H1 (cell line): ENCODE data around the gene CAP2. TPM values are rescaled to one million over a fixed set of nuclear protein-coding genes. Genes with fewer than 3 reads are reported as not detected.

Experiments
- CTCF ChIA-PET: fragments of 300-600 bp; sonication (Branson Sonifier 250); formaldehyde crosslinking; loops from one replicate; lab custom pipeline; 2021; ENCODE audit not compliant: partially characterized antibody; lab: Charles Lee
- POLR2A ChIA-PET: fragments of 300-600 bp; sonication (Branson Sonifier 250); formaldehyde crosslinking; loops from one replicate; lab custom pipeline; 2021; ENCODE audit warnings: inconsistent platforms; ENCODE audit not compliant: partially characterized antibody; lab: Charles Lee
- DNase-seq, 2 experiments: peaks; one replicate each; pipeline versions ENCODE4 v3.0.0 to v3.0.0-alpha.2; 2010 to 2022; ENCODE audit warnings: low spot score in 2 of 2, low read depth in 1 of 2, mixed read lengths in 1 of 2
- FAIRE-seq: peaks from 2 replicates; lab custom pipeline; 2011; peaks lifted over from hg19 to GRCh38; lab: Jason Lieb, UNC
- H2AFZ ChIP-seq: 2 replicates; pipeline ENCODE4 v1.8.1; 2012; ENCODE audit warnings: low read length, inconsistent platforms
- H2AK5ac ChIP-seq: 2 replicates; pipeline ENCODE4 v1.6.1; 2013; ENCODE audit warnings: low read depth, low read length
- H2BK120ac ChIP-seq: replicated peaks from 2 replicates; pipeline ENCODE3; 2013; ENCODE audit warnings: low read depth, low read length, inconsistent platforms
- H2BK12ac ChIP-seq: 2 replicates; pipeline ENCODE4 v1.6.1; 2013; ENCODE audit warnings: low read depth, low read length
- H2BK15ac ChIP-seq: 2 replicates; pipeline ENCODE4 v1.6.1; 2013; ENCODE audit warnings: low read length
- H2BK20ac ChIP-seq: 2 replicates; pipeline ENCODE4 v1.6.1; 2013; ENCODE audit warnings: low read length
- H2BK5ac ChIP-seq: 2 replicates; pipeline ENCODE4 v1.6.1; 2013; ENCODE audit warnings: low read depth, low read length
- H3K14ac ChIP-seq: 2 replicates; pipeline ENCODE4 v1.6.1; 2013; ENCODE audit warnings: inconsistent platforms; ENCODE audit not compliant: insufficient read length
- H3K18ac ChIP-seq: 2 replicates; pipeline ENCODE4 v1.6.1; 2013; ENCODE audit warnings: low read length; ENCODE audit errors: extremely low read depth
- H3K23ac ChIP-seq: 2 replicates; pipeline ENCODE4 v1.6.1; 2013; ENCODE audit warnings: inconsistent platforms; ENCODE audit not compliant: insufficient read length
- H3K23me2 ChIP-seq: 2 replicates; pipeline ENCODE4 v1.6.1; 2013; ENCODE audit warnings: low read depth, low read length
- H3K27ac ChIP-seq: 2 replicates; pipeline ENCODE4 v1.6.1; 2011; ENCODE audit warnings: low read depth, low read length, inconsistent platforms
- H3K27me3 ChIP-seq, 4 experiments: replicated peaks in 1 of 4; 1 replicate in 1 of 4; 2 replicates in 3 of 4; pipeline versions ENCODE4 v1.6.1 to v1.8.1; 2011 to 2013; ENCODE audit warnings: low read length in 3 of 4, mild to moderate bottlenecking in 3 of 4, inconsistent platforms in 2 of 4, mixed read lengths in 2 of 4, moderate library complexity in 1 of 4; ENCODE audit not compliant: control insufficient read depth in 3 of 4, insufficient read depth in 3 of 4; ENCODE audit errors: extremely low read depth in 1 of 4
- H3K36me3 ChIP-seq, 4 experiments: 2 replicates each; pipeline versions ENCODE4 v1.6.1 to v1.8.1; 2011 to 2013; ENCODE audit warnings: mild to moderate bottlenecking in 4 of 4, low read length in 3 of 4, moderate library complexity in 2 of 4, control low read depth in 1 of 4, inconsistent platforms in 1 of 4; ENCODE audit not compliant: insufficient read depth in 4 of 4, control insufficient read depth in 2 of 4
- H3K4ac ChIP-seq: replicated peaks from 2 replicates; pipeline ENCODE3; 2013; ENCODE audit warnings: low read length, low read depth, mixed read lengths, inconsistent platforms; ENCODE audit not compliant: insufficient read length
- H3K4me1 ChIP-seq, 4 experiments: replicated peaks in 1 of 4; 1 replicate in 1 of 4; 2 replicates in 3 of 4; pipeline versions ENCODE4 v1.6.1 to v1.8.1; 2011 to 2013; ENCODE audit warnings: low read length in 3 of 4, inconsistent platforms in 2 of 4, mixed read lengths in 1 of 4; ENCODE audit not compliant: insufficient read depth in 4 of 4, control insufficient read depth in 3 of 4
- H3K4me2 ChIP-seq, 2 experiments: 2 replicates each; pipeline versions ENCODE4 v1.6.1 to v1.8.1; 2011 to 2013; ENCODE audit warnings: low read depth in 2 of 2, low read length in 2 of 2, control low read depth in 1 of 2, inconsistent platforms in 1 of 2, mild to moderate bottlenecking in 1 of 2; ENCODE audit not compliant: insufficient read depth in 1 of 2
- H3K4me3 ChIP-seq, 4 experiments: fragments of 200-600, 300-600 bp in 1 of 4; sonication (generic), shearing (Covaris generic), sonication (Bioruptor Twin) in 1 of 4; 2 replicates each; pipeline versions ENCODE4 v1.5.1 to v1.8.1; 2011 to 2016; ENCODE audit warnings: low read length in 4 of 4, low read depth in 3 of 4, control low read depth in 2 of 4, inconsistent platforms in 2 of 4, mild to moderate bottlenecking in 2 of 4, mixed read lengths in 1 of 4, moderate library complexity in 1 of 4; ENCODE audit not compliant: insufficient read depth in 2 of 4; ENCODE audit errors: extremely low read depth in 1 of 4
- H3K56ac ChIP-seq: replicated peaks from 2 replicates; pipeline ENCODE3; 2013; ENCODE audit warnings: low read depth, mild to moderate bottlenecking, mixed read lengths, low read length, inconsistent platforms; ENCODE audit not compliant: insufficient read length
- H3K79me1 ChIP-seq: 2 replicates; pipeline ENCODE4 v1.6.1; 2013; ENCODE audit warnings: low read depth, low read length, control low read depth
- H3K79me2 ChIP-seq, 2 experiments: 2 replicates each; pipeline versions ENCODE4 v1.6.1 to v1.8.1; 2012 to 2013; ENCODE audit warnings: low read length in 2 of 2, mild to moderate bottlenecking in 2 of 2, inconsistent platforms in 1 of 2; ENCODE audit not compliant: insufficient read depth in 2 of 2, control insufficient read depth in 1 of 2
- H3K9ac ChIP-seq, 4 experiments: replicated peaks in 1 of 4; 1 replicate in 1 of 4; 2 replicates in 3 of 4; pipeline versions ENCODE4 v1.6.1 to v1.8.1; 2011 to 2013; ENCODE audit warnings: low read depth in 3 of 4, low read length in 3 of 4, control low read depth in 2 of 4, mild to moderate bottlenecking in 2 of 4, moderate library complexity in 2 of 4, inconsistent platforms in 1 of 4; ENCODE audit errors: extremely low read depth in 1 of 4
- H3K9me3 ChIP-seq, 2 experiments: 2 replicates each; pipeline versions ENCODE4 v1.6.1 to v1.8.1; 2012 to 2013; ENCODE audit warnings: mild to moderate bottlenecking in 2 of 2, moderate library complexity in 2 of 2, control low read depth in 1 of 2, inconsistent platforms in 1 of 2, low read depth in 1 of 2, low read length in 1 of 2, mixed read lengths in 1 of 2; ENCODE audit not compliant: insufficient read depth in 2 of 2
- H4K20me1 ChIP-seq, 2 experiments: replicated peaks in 1 of 2; 2 replicates each; pipeline versions ENCODE3 to v1.8.1; 2011 to 2013; ENCODE audit warnings: inconsistent platforms in 2 of 2, low read length in 2 of 2, mild to moderate bottlenecking in 1 of 2; ENCODE audit not compliant: insufficient read depth in 2 of 2, control insufficient read depth in 1 of 2
- H4K5ac ChIP-seq: 2 replicates; pipeline ENCODE4 v1.6.1; 2013; ENCODE audit warnings: low read length, low read depth, mixed read lengths, inconsistent platforms; ENCODE audit not compliant: insufficient read length
- H4K8ac ChIP-seq: 2 replicates; pipeline ENCODE4 v1.8.0; 2013; ENCODE audit warnings: mild to moderate bottlenecking, moderate library complexity, low read length, inconsistent platforms; ENCODE audit not compliant: insufficient read depth; ENCODE audit errors: extremely low read depth
- H4K91ac ChIP-seq: replicated peaks from 2 replicates; pipeline ENCODE3; 2013; ENCODE audit warnings: low read length, mixed read lengths, inconsistent platforms; ENCODE audit not compliant: insufficient read length
- ASH2L ChIP-seq: fragments of 200-600, 300-600 bp; sonication (generic); IDR thresholded peaks from one replicate; pipeline ENCODE4 v1.7.1; 2017; ENCODE audit warnings: low read length
- BACH1 ChIP-seq: IDR thresholded peaks from 2 replicates; pipeline ENCODE4 v1.6.1; 2012; ENCODE audit warnings: low read length, improper control_type of control experiment
- EZH2 ChIP-seq: fragments of 200-600 bp; sonication (generic); IDR thresholded peaks from 2 replicates; pipeline ENCODE4 v1.7.1; 2012; ENCODE audit warnings: low read depth, mild to moderate bottlenecking, moderate library complexity, low read length, inconsistent platforms; ENCODE audit not compliant: severe bottlenecking
- JUN ChIP-seq: IDR thresholded peaks from 2 replicates; pipeline ENCODE4 v1.6.1; 2011; ENCODE audit warnings: low read depth, mild to moderate bottlenecking, improper control_type of control experiment, low read length
- POU5F1 ChIP-seq: IDR thresholded peaks from 2 replicates; pipeline ENCODE4 v1.6.1; 2011; ENCODE audit warnings: low read depth, mild to moderate bottlenecking, low read length, moderate library complexity
- SP4 ChIP-seq: IDR thresholded peaks from 2 replicates; pipeline ENCODE4 v1.6.1; 2012; ENCODE audit warnings: low read length, inconsistent platforms
- SRF ChIP-seq: IDR thresholded peaks from 2 replicates; pipeline ENCODE4 v1.6.1; 2011; ENCODE audit warnings: mild to moderate bottlenecking, low read depth, low read length, moderate library complexity
- TAF7 ChIP-seq: optimal IDR thresholded peaks from 2 replicates; pipeline ENCODE3; 2011; ENCODE audit warnings: low read depth, mild to moderate bottlenecking, inconsistent platforms, low read length, moderate library complexity, borderline replicate concordance
- WGBS, 2 experiments: shearing (Covaris generic) in 1 of 2; methylation state at CpG; one replicate each; pipeline versions ENCODE4 v1.1.6 to v1.1.7; 2013 to 2015; ENCODE audit warnings: low lambda C conversion rate in 2 of 2, mixed read lengths in 2 of 2, inconsistent platforms in 1 of 2, low coverage in 1 of 2, missing lambda C conversion rate in 1 of 2; ENCODE audit not compliant: insufficient replicate concordance in 2 of 2, insufficient coverage in 1 of 2, insufficient read length in 1 of 2; ENCODE audit errors: extremely low coverage in 1 of 2, missing lambda C conversion rate in 1 of 2; 5-methylcytosine and 5-hydroxymethylcytosine counted together
- polyA plus RNA-seq, 7 experiments: library from polyadenylated mRNA; depleted of rRNA in 3 of 7; stranded (reverse) in 5 of 7; unstranded in 2 of 7; fragments of >200 nt in 5 of 7; fragments of 200-250 nt in 2 of 7; gene quantifications; 1 replicate in 5 of 7; 2 replicates in 1 of 7; 4 replicates in 1 of 7; pipeline versions ENCODE4 v1.2.1 to v1.2.3, GENCODE V29; 2011 to 2013; ENCODE audit warnings: missing spikeins in 2 of 7, mixed read lengths in 2 of 7
- total RNA-seq: library from RNA; stranded (reverse); fragmentation: NEBNext Ultra II Directional; extraction: Animal tissue kit (Norgen Biotek cat#: 25700); gene quantifications from 2 replicates; pipeline ENCODE4 v1.2.1, GENCODE V29; 2021
- TF ChIP-seq, protein P1 (sequence below): IDR thresholded peaks from 2 replicates; pipeline ENCODE4 v1.6.1; 2012; ENCODE audit warnings: inconsistent platforms
- TF ChIP-seq, protein P2 (sequence below): IDR thresholded peaks from 2 replicates; pipeline ENCODE4 v1.6.1; 2012; ENCODE audit warnings: inconsistent platforms
- TF ChIP-seq, protein P3 (sequence below): IDR thresholded peaks from 2 replicates; pipeline ENCODE4 v1.6.1; 2011; ENCODE audit warnings: low read depth, mild to moderate bottlenecking, low read length; ENCODE audit not compliant: insufficient read depth

CAP2 gene
- total and polyA plus RNA-seq, 2 of the 8 experiments (the other 6 are each of a cell fraction or from before 2014, with no cell fraction given): 7.2 to 10.0 TPM

DNA sequence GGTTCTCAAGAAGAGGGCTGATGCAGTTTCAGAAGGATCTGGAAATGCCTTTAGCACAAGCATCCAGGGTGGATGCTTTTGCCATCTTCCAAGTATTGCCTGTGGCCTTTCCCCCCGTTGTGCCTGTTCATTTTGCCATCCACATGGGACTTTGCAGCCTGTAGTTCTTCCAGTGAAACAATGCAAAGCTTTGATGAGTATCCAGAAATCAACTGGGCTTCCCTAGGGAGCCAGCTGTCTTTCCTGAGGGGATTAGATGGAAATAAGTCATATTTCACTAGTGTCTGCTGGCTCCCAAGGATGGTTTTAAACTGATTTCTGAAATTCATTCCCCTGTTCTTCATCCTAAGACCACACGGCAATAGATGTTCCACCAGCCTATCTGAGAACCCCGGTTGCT is 63.3 kb downstream of the CAP2 start:
- no peak overlapping the region for H2AK5ac ChIP-seq
- no peak overlapping the region for H4K5ac ChIP-seq
- H2BK15ac ChIP-seq: no peak overlapping the region
- H3K36me3 ChIP-seq: no peaks in the 10 kb centered on the region; a peak in 2 of 8 replicates
- H3K23me2 ChIP-seq: no peaks in the 10 kb centered on the region
- no peak overlapping the region for H4K91ac ChIP-seq
- H3K4me1 ChIP-seq: peaks cover 0 to 5% (median 1%) of the 10 kb centered on the region in 4 experiments; a peak in 1 of 7 replicates
- no peak overlapping the region for H3K4me3 ChIP-seq
- FAIRE-seq (no peak), DNase-seq (no peak)
- no peak overlapping the region for H3K27ac ChIP-seq
- no peak overlapping the region for H3K56ac ChIP-seq
- ChIA-PET CTCF (no interaction called here), POLR2A (no interaction called here)
- no peak overlapping the region for H3K14ac ChIP-seq
- TF ChIP-seq, protein P1, sequence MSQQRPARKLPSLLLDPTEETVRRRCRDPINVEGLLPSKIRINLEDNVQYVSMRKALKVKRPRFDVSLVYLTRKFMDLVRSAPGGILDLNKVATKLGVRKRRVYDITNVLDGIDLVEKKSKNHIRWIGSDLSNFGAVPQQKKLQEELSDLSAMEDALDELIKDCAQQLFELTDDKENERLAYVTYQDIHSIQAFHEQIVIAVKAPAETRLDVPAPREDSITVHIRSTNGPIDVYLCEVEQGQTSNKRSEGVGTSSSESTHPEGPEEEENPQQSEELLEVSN: no peak
- TF ChIP-seq EZH2 (no peak), SP4 (no peak), JUN (no peak), POU5F1 (no peak), ASH2L (no peak), TAF7 (no peak), BACH1 (no peak), SRF (no peak)
- TF ChIP-seq, protein P2, sequence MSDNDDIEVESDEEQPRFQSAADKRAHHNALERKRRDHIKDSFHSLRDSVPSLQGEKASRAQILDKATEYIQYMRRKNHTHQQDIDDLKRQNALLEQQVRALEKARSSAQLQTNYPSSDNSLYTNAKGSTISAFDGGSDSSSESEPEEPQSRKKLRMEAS: no peak
- TF ChIP-seq, protein P3, sequence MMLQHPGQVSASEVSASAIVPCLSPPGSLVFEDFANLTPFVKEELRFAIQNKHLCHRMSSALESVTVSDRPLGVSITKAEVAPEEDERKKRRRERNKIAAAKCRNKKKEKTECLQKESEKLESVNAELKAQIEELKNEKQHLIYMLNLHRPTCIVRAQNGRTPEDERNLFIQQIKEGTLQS: no peak
- H4K8ac ChIP-seq: no peak overlapping the region
- no peak overlapping the region for H2BK5ac ChIP-seq
- H4K20me1 ChIP-seq: no peaks in the 10 kb centered on the region
- H3K79me1 ChIP-seq: no peaks in the 10 kb centered on the region
- H2AFZ ChIP-seq: no peak overlapping the region
- H3K79me2 ChIP-seq: no peaks in the 10 kb centered on the region
- no peak overlapping the region for H3K9ac ChIP-seq
- no peaks in the 10 kb centered on the region for H3K9me3 ChIP-seq
- no peak overlapping the region for H3K4ac ChIP-seq
- H3K4me2 ChIP-seq: no peak overlapping the region
- 88% methylated on average over 3 of the region's 3 CpGs; no CpG with 5 or more reads in 1 of the 2 experiments for WGBS, 2 experiments
- H2BK12ac ChIP-seq: no peak overlapping the region
- no peak overlapping the region for H2BK120ac ChIP-seq
- no peak overlapping the region for H3K18ac ChIP-seq
- no peaks in the 10 kb centered on the region for H3K27me3 ChIP-seq
- no peak overlapping the region for H2BK20ac ChIP-seq
- no peak overlapping the region for H3K23ac ChIP-seq
